ENCODE data around the gene PPP1R3G.

Gene PPP1R3G

DNA sequence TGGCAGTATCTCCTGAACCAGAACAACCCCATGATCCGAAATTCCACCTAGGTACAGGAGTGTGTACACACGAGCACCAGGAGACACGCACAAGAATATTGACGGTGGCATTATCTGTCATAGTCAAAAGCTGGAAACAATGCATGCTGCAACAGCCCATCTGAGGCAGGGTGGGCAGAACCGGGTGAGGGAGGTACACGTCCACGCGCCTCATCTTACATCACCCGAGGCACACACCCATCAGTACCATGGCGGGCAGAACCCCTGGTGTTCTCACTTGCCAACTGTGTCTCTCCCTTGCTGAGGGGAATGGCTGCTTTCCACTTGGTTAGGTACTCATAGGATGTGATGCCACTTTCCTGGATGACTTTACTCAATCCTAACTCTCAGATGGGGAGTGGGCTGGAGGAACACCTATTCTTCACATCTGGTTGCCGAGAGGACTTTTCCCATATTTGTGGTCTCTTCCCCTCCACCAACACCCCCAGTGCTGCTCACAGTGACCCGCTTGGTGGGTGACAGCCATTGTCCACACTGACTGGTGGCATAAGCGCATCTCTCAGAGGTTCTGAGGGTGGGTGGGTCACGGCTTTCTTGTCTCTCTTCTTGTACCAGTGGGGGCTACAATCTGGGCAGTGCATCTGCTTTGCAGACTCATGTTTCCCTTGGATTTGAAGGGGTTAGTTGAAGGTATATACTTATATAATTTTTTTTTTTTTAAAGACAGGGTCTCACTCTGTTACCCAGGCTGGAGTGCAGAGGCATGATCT lies 13.5 kb downstream of the PPP1R3G start:
- no peaks in the 10 kb centered on the region for H3K9me3 Mint-ChIP-seq
- DNase-seq, result no peak
- H3K27me3 Mint-ChIP-seq (ENCODE audit: low read depth, poor library complexity), result peaks cover 12% of the 10 kb centered on the region
- TF ChIP-seq CTCF (IDR thresholded peaks at IDR 0.05), result no peak
- H3K27ac Mint-ChIP-seq, result no peak overlapping the region
- peaks cover 7% of the 10 kb centered on the region for H3K36me3 Mint-ChIP-seq (ENCODE audit: low read depth)
- H3K4me3 Mint-ChIP-seq, result no peak overlapping the region
- H3K4me1 Mint-ChIP-seq, result peaks cover 12% of the 10 kb centered on the region

DNA sequence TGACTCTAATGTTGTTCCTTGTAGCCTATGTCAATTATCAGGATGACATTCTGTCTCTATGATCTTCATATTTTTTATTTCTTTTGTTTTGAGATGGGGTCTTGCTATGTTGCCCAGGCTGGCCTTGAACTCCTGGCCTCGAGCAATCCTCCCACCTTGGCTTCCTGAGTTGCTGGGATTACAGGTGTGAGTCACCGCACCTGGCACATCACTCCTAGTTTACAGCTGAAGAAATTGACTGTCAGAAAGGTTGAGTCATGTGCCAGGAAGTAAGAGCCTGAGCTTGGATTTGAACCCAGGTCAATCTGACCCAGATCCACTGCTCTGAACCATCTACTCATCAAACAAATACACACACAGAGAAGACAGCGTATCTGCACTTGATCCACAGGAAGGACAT lies 14.4 kb downstream of the PPP1R3G start:
- H3K4me3 Mint-ChIP-seq, result no peak overlapping the region
- no peak for DNase-seq
- no peaks in the 10 kb centered on the region for H3K9me3 Mint-ChIP-seq
- H3K27ac Mint-ChIP-seq, result no peak overlapping the region
- H3K4me1 Mint-ChIP-seq, result peaks cover 10% of the 10 kb centered on the region
- H3K27me3 Mint-ChIP-seq (ENCODE audit: low read depth, poor library complexity), result peaks cover 8% of the 10 kb centered on the region
- peaks cover 7% of the 10 kb centered on the region for H3K36me3 Mint-ChIP-seq (ENCODE audit: low read depth)
- TF ChIP-seq CTCF (IDR thresholded peaks at IDR 0.05), result no peak

- H3K4me1 Mint-ChIP-seq, result peaks cover 10% of the 10 kb centered on the region
- peaks cover 8% of the 10 kb centered on the region for H3K27me3 Mint-ChIP-seq (ENCODE audit: low read depth, poor library complexity)
- TF ChIP-seq CTCF (IDR thresholded peaks at IDR 0.05), result no peak
- peaks cover 13% of the 10 kb centered on the region for H3K36me3 Mint-ChIP-seq (ENCODE audit: low read depth)
- no peak for DNase-seq
- no peak overlapping the region for H3K27ac Mint-ChIP-seq
- H3K9me3 Mint-ChIP-seq, result no peaks in the 10 kb centered on the region
- no peak overlapping the region for H3K4me3 Mint-ChIP-seq
Measured at GRCh38 chr6:5100806-5101205, 15.7 kb downstream of the PPP1R3G start.

DNA sequence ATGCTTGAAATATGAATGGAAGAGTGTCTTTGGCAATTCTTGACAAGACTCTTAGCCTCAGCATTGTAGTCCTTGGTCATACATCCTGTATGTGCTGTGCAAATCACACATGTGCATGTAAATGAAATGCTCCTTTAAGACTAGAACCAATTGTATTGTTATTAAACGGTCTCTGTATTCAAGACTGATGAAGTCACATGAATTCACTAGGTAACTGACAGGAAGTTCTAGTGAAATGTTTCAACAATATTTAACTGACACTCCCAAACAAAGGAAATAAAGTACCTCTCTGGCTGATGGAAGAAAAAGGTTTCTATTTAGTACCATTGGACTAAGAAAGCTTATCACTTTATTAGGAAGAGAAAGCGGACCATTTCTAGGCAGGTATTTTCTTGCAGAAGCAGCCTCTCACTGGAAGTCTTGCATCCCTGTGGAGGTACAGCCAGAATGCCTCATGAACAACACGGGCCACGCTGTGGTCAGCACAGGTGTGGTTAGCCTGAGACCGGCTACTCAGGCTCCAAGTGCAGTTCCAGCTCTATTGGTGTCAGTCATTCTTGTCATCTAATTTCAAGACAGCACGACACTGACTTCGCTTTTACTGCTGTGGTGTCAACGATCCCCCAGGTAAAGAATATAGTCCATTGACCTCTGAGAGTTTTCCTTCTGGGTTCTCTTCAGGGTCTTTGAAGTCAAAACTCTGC lies 17.3 kb downstream of the PPP1R3G start:
- Mint-ChIP-seq H3K27ac (no peak overlapping the region), H3K9me3 (no peaks in the 10 kb centered on the region), H3K4me1 (peaks cover 17% of the 10 kb centered on the region), H3K4me3 (no peak overlapping the region), H3K36me3 (ENCODE audit: low read depth) (peaks cover 20% of the 10 kb centered on the region), H3K27me3 (ENCODE audit: low read depth, poor library complexity) (peaks cover 2% of the 10 kb centered on the region)
- DNase-seq, result no peak
- no peak for TF ChIP-seq CTCF (IDR thresholded peaks at IDR 0.05)

- DNase-seq, result no peak
- H3K27me3 Mint-ChIP-seq (ENCODE audit: low read depth, poor library complexity), result peaks cover 2% of the 10 kb centered on the region
- H3K4me1 Mint-ChIP-seq, result peaks cover 20% of the 10 kb centered on the region
- no peak overlapping the region for H3K4me3 Mint-ChIP-seq
- peaks cover 20% of the 10 kb centered on the region for H3K36me3 Mint-ChIP-seq (ENCODE audit: low read depth)
- H3K9me3 Mint-ChIP-seq, result no peaks in the 10 kb centered on the region
- no peak for TF ChIP-seq CTCF (IDR thresholded peaks at IDR 0.05)
- H3K27ac Mint-ChIP-seq, result no peak overlapping the region
Measured at GRCh38 chr6:5103250-5103649, 18.1 kb downstream of the PPP1R3G start.

Measured in nephron progenitor cell (in vitro differentiated cells).